Skeletal muscle satellite cell (primary cell): ENCODE results near the gene MAP3K15. TPM values are rescaled to one million over a fixed set of nuclear protein-coding genes. Genes with fewer than 3 reads are reported as not detected.

Source experiments
- H3K27me3 ChIP-seq: 2 replicates; pipeline ENCODE4 v1.7.0; 2013; ENCODE audit warnings: low read length; ENCODE audit not compliant: control insufficient read depth, insufficient read depth
- H3K36me3 ChIP-seq: 2 replicates; pipeline ENCODE4 v1.7.0; 2013; ENCODE audit warnings: mild to moderate bottlenecking, control low read depth, low read length; ENCODE audit not compliant: insufficient read depth
- H3K4me1 ChIP-seq: 2 replicates; pipeline ENCODE4 v1.7.0; 2013; ENCODE audit warnings: low read length; ENCODE audit not compliant: control insufficient read depth, insufficient read depth
- H3K4me2 ChIP-seq: 2 replicates; pipeline ENCODE4 v1.7.0; 2013; ENCODE audit warnings: mild to moderate bottlenecking, low read length
- H3K4me3 ChIP-seq: 2 replicates; pipeline ENCODE4 v1.7.0; 2013; ENCODE audit warnings: low read length
- H3K9ac ChIP-seq: 2 replicates; pipeline ENCODE4 v1.7.0; 2013; ENCODE audit warnings: mild to moderate bottlenecking, low read depth, low read length, moderate library complexity
- H3K9me3 ChIP-seq: replicated peaks from 2 replicates; pipeline ENCODE4 v1.7.0; 2013; ENCODE audit warnings: mild to moderate bottlenecking, control low read depth, low read length
- small RNA-seq: library from RNA; depleted of rRNA; stranded (forward); fragments of <200 nt; gene quantifications from one replicate; pipeline ENCODE3, GENCODE V24; 2012

Gene MAP3K15

DNA sequence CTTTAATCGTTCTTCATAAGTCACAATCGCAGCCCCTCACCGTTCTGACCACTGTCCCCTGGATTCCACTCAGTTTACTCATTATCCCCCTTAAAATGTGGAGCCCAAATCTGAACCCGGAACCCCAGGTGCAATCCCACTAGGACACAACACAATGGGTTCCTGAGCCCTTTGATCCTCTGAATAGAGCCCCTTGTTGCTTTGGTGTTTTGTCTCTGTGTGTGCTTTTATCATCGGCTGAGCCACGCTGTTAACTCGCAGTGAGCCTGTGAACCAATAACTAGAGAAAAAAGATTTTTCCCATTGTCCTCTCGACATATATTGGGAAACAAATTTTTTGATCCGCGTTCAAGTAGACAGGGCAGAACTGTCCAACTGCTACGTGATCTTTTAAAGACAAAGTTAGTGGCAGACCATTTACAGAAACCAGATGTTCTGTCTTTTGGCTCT is 172.2 kb downstream of the MAP3K15 start:
- H3K4me2 ChIP-seq = peak overlapping the region; percentile 80
- no peaks in the 10 kb centered on the region for H3K27me3 ChIP-seq
- peaks cover 5% of the 10 kb centered on the region for H3K4me1 ChIP-seq
- H3K9ac ChIP-seq = peak overlapping the region; percentile 56
- no peaks in the 10 kb centered on the region for H3K9me3 ChIP-seq
- no peaks in the 10 kb centered on the region for H3K36me3 ChIP-seq
- peak overlapping the region; percentile 94 for H3K4me3 ChIP-seq

DNA sequence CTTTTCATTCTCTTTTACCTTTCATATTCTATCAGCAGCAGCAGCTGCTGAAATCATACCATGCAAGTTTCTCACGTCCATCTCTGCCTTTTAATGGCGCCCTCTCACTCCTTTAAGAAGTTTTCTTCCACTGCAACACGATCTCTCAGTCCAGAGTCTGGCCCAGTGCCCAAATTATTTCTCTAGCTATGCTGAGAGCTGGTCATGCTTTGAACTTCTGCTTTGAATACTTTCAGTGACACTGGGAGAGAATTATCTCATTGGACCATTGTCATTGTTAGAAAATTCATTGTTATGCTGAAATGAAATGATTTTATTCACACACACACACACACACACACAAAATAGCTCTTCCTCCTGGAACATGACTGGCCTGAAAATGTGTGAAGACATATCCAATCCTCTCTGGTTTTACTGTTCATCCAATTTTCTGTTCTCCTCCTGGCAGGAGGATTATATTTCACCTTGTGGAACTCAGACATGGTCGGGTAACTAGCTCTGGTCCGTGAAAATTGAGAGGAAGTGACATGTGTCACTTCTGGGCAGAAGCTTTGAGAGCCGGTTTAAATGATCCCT is 172.9 kb downstream of the MAP3K15 start:
- H3K27me3 ChIP-seq = no peaks in the 10 kb centered on the region
- H3K4me2 ChIP-seq = peak overlapping the region; percentile 1
- peaks cover 5% of the 10 kb centered on the region for H3K4me1 ChIP-seq
- no peaks in the 10 kb centered on the region for H3K36me3 ChIP-seq
- H3K4me3 ChIP-seq = no peak overlapping the region
- H3K9me3 ChIP-seq = no peaks in the 10 kb centered on the region
- H3K9ac ChIP-seq = no peak overlapping the region

DNA sequence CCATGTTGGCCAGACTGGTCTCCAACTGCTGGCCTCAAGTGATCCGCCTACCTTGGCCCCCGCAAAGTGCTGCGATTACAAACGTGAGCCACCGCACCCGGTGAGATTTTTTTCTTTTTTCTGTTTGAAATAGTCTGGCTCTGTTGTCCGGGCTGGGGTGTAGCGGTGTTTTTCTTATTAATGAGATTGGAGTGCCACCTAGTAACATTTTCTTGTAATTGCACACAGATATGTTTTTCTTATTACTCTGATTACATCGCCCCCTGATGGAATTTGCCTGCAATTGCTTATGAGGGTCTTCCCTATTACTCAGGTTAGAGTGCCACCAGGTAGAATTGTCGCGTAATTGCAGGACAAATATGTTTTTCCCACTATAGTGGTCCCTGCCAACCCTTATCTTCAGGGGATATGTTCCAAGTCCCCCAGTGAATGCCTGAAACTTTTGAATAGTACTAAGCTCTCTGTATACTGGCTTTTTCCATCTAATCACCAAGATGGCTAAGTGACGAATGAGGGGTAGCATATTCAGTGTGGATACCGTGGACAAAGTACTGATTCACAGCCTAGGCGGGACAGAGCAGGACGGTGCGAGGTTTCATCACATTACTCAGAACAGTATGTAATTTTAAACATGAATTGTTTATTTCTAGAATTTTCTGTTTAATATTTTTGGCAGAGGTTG is 180.2 kb downstream of the MAP3K15 start:
- no peaks in the 10 kb centered on the region for H3K36me3 ChIP-seq
- peaks cover 7% of the 10 kb centered on the region for H3K9me3 ChIP-seq
- H3K4me2 ChIP-seq = no peak overlapping the region
- no peak overlapping the region for H3K4me3 ChIP-seq
- peaks cover 14% of the 10 kb centered on the region for H3K27me3 ChIP-seq
- H3K9ac ChIP-seq = no peak overlapping the region
- no peaks in the 10 kb centered on the region for H3K4me1 ChIP-seq

DNA sequence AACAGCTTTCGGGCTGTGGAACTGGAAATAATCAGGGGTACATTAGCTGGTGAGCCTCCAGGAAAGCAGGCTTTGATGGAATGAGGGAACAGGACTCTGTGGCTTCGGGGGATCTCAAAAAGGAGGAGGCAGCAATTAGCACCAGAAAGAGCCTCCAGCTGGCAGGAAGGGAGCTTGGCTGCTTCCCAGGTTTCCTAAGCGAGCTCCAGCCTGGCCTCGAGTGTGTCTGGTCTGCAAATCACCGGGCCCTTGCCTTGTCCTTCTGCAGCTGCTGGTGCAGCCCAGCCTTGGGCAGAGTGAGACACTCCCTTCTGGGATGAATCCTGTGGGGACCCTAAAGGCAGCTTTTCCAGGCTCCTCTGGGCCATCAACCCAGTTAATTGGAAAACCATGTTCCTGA is 182.3 kb downstream of the MAP3K15 start:
- Histone ChIP-seq H3K4me3 (peak overlapping the region; percentile 30), H3K27me3 (peaks cover 18% of the 10 kb centered on the region)

GRCh38 chrX:19331831-19332230 is 183.5 kb downstream of the MAP3K15 start:
- H3K4me3 ChIP-seq = no peak overlapping the region
- no peak overlapping the region for H3K9ac ChIP-seq

More for the DNA sequence above, 182.3 kb downstream of the MAP3K15 start:
- Histone ChIP-seq H3K9me3 (peaks cover 7% of the 10 kb centered on the region), H3K4me2 (peak overlapping the region; percentile 42), H3K4me1 (no peaks in the 10 kb centered on the region), H3K9ac (no peak overlapping the region), H3K36me3 (no peaks in the 10 kb centered on the region)

GRCh38 chrX:19326567-19326966 is 188.7 kb downstream of the MAP3K15 start:
- no peak overlapping the region for H3K9ac ChIP-seq
- H3K4me2 ChIP-seq = no peak overlapping the region

More at GRCh38 chrX:19331831-19332230, 183.5 kb downstream of the MAP3K15 start:
- Histone ChIP-seq H3K4me2 (no peak overlapping the region), H3K9me3 (peaks cover 7% of the 10 kb centered on the region), H3K4me1 (no peaks in the 10 kb centered on the region), H3K27me3 (peaks cover 18% of the 10 kb centered on the region), H3K36me3 (no peaks in the 10 kb centered on the region)

More at GRCh38 chrX:19326567-19326966, 188.7 kb downstream of the MAP3K15 start:
- Histone ChIP-seq H3K4me3 (no peak overlapping the region), H3K9me3 (no peaks in the 10 kb centered on the region), H3K4me1 (no peaks in the 10 kb centered on the region), H3K27me3 (peaks cover 5% of the 10 kb centered on the region), H3K36me3 (no peaks in the 10 kb centered on the region)

Small RNA genes lying within 50 kb of the gene (small RNA-seq; reads per million reads assigned to genes)
- gene RF00019 = not detected
